Measurements from ENCODE around the gene SMAD5. TPM values are rescaled to one million over a fixed set of nuclear protein-coding genes. Genes with fewer than 3 reads are reported as not detected.
A peak's percentile ranks its signal among the peaks of the same experiment; 100 is the strongest.

SMAD5 gene
- total and polyA plus RNA-seq, 12 donors: 6.4 to 76.6 (median 46.2) TPM

- 73 to 81% (median 76%) methylated on average over 10 of the region's 10 CpGs for WGBS, 4 donors
- intact Hi-C loops (cut with DNase I): loop anchor here (5.0 to 10.0 kb wide), 3 partner anchors 267 to 324 kb away; no protein-coding TSS in a partner anchor
These were observed 78.8 kb downstream of the SMAD5 start for GRCh38 chr5:136211282-136212040.

DNA sequence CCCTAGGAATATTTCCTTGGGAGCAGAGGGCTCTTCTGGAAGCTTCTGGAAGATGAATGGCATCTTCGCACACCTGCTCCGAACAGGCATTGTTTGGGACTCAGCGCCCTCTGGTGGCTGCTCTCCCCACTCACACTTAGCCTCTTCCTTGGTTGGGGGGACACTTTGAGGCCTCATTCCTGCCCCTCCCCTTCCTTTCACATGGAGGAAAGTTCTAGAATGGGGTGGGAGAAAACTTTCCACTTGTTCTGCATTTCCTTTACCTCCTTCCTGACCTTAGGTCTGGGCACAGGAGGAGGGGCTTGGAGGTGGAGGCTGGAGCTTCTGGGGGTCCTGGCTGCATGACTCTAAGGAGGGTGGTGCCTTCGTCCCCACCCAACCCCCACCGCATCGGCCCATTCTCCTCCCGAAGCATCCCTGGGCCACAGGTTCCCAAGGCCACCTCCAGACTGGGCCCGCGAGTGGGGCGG, 79.6 kb downstream of the SMAD5 start:
- Histone ChIP-seq H3K4me1 (replicated peaks in 1 of 2) (no peaks in the 10 kb centered on the region), H3K9me3 (replicated peaks in 1 of 3) (no peaks in the 10 kb centered on the region), H3K4me3 (no peak overlapping the region), H3K27me3 (peaks cover 13% of the 10 kb centered on the region), H3K36me3 (replicated peaks in 1 of 2) (no peaks in the 10 kb centered on the region), H3K27ac (no peak overlapping the region)
- TF ChIP-seq, protein P1, sequence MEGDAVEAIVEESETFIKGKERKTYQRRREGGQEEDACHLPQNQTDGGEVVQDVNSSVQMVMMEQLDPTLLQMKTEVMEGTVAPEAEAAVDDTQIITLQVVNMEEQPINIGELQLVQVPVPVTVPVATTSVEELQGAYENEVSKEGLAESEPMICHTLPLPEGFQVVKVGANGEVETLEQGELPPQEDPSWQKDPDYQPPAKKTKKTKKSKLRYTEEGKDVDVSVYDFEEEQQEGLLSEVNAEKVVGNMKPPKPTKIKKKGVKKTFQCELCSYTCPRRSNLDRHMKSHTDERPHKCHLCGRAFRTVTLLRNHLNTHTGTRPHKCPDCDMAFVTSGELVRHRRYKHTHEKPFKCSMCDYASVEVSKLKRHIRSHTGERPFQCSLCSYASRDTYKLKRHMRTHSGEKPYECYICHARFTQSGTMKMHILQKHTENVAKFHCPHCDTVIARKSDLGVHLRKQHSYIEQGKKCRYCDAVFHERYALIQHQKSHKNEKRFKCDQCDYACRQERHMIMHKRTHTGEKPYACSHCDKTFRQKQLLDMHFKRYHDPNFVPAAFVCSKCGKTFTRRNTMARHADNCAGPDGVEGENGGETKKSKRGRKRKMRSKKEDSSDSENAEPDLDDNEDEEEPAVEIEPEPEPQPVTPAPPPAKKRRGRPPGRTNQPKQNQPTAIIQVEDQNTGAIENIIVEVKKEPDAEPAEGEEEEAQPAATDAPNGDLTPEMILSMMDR (IDR thresholded peaks at IDR 0.05): peak; percentile 56 to 87 (median 82)
- TF ChIP-seq POLR2A (IDR thresholded peaks at IDR 0.05): no peak
- 31 to 44% (median 38%) methylated on average over 10 of the region's 10 CpGs for WGBS, 4 donors
- DNase-seq: peak; percentile 31 to 66 (median 60)
- intact Hi-C loops (cut with DNase I): loop anchor here (5.0 to 10.0 kb wide), 3 partner anchors 267 to 325 kb away; no protein-coding TSS in a partner anchor

More at GRCh38 chr5:136211282-136212040, 78.8 kb downstream of the SMAD5 start:
- H3K27me3 ChIP-seq: peaks cover 13% of the 10 kb centered on the region
- H3K27ac ChIP-seq: no peak overlapping the region
- no peak for TF ChIP-seq POLR2A (IDR thresholded peaks at IDR 0.05)
- TF ChIP-seq, protein P1 (IDR thresholded peaks at IDR 0.05): no peak
- H3K4me1 ChIP-seq (replicated peaks in 1 of 2): no peaks in the 10 kb centered on the region
- H3K4me3 ChIP-seq: no peak overlapping the region
- DNase-seq: no peak
- H3K9me3 ChIP-seq (replicated peaks in 1 of 3): no peaks in the 10 kb centered on the region
- H3K36me3 ChIP-seq (replicated peaks in 1 of 2): no peaks in the 10 kb centered on the region

DNA sequence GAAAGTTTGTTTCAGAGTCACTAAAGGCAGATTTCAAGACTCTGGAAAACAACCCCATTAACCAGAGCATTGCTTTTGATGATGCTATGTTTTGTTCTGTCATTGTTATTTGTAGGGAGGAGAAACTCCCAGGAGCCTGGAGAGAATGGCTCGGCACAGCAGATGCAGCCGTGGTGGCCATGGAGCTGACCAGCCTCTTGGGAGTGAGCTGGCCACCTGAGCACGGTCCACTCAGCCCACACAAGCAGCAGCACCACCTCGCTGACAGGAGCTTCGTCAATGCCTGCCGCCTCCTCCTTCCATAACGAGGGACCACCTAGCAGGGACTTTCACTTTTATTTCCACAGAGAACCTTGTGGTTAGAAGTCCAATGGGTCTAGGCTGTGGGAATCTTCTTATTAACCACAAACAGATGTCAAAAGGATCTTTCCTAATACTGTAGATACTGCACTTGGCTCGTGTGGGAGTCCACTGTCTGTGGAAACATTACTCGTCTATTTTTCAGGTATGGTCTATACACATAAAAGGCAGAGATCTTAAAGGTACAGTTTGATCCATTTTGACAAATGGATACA, 81.4 kb downstream of the SMAD5 start:
- peaks cover 13% of the 10 kb centered on the region for H3K27me3 ChIP-seq
- TF ChIP-seq, protein P1 (IDR thresholded peaks at IDR 0.05): no peak
- no peak for TF ChIP-seq POLR2A (IDR thresholded peaks at IDR 0.05)
- H3K9me3 ChIP-seq (replicated peaks in 1 of 3): no peaks in the 10 kb centered on the region
- H3K4me1 ChIP-seq (replicated peaks in 1 of 2): no peaks in the 10 kb centered on the region
- H3K4me3 ChIP-seq: no peak overlapping the region
- H3K36me3 ChIP-seq (replicated peaks in 1 of 2): no peaks in the 10 kb centered on the region
- WGBS, 4 donors: 47 to 65% (median 61%) methylated on average over 5 to 9 of the region's 9 CpGs
- H3K27ac ChIP-seq: no peak overlapping the region
- intact Hi-C loops (cut with DNase I): loop anchor here (5.0 to 10.0 kb wide), 3 partner anchors 269 to 327 kb away; no protein-coding TSS in a partner anchor
- DNase-seq: no peak

DNA sequence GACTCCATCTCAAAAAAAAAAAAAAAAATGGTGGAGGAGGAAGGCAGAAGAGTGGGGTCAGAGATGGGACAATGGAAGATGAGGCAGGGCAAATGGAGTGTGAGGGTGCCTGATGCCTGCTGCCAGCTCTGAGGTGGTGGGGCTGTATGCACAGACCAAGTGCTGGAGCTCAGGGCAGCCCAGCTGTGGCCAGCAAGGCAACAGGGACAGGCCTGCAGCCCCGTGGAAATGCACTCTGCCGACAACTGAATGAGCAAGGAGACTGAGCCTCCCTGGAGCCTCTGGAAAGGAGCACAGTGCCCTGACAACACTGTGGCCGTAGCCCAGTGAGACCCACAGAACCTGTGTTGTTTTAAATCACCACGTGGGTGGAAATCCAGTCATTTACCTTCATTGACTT, 83.2 kb downstream of the SMAD5 start:
- intact Hi-C loops (cut with DNase I): loop anchor here in 1 of 2 donors (10.0 kb wide), 1 partner anchor 271 kb away; no protein-coding TSS in a partner anchor
- H3K27me3 ChIP-seq: peaks cover 13% of the 10 kb centered on the region
- no peak for TF ChIP-seq POLR2A (IDR thresholded peaks at IDR 0.05)
- TF ChIP-seq, protein P1 (IDR thresholded peaks at IDR 0.05): no peak
- no peak overlapping the region for H3K27ac ChIP-seq
- WGBS, 4 donors: 66 to 85% (median 79%) methylated on average over 3 to 4 of the region's 4 CpGs
- no peaks in the 10 kb centered on the region for H3K9me3 ChIP-seq (replicated peaks in 1 of 3)
- H3K36me3 ChIP-seq (replicated peaks in 1 of 2): no peaks in the 10 kb centered on the region
- H3K4me3 ChIP-seq: no peak overlapping the region
- no peaks in the 10 kb centered on the region for H3K4me1 ChIP-seq (replicated peaks in 1 of 2)
- DNase-seq: no peak
